Measurements from ENCODE around the gene MRC2.

MRC2 gene

DNA sequence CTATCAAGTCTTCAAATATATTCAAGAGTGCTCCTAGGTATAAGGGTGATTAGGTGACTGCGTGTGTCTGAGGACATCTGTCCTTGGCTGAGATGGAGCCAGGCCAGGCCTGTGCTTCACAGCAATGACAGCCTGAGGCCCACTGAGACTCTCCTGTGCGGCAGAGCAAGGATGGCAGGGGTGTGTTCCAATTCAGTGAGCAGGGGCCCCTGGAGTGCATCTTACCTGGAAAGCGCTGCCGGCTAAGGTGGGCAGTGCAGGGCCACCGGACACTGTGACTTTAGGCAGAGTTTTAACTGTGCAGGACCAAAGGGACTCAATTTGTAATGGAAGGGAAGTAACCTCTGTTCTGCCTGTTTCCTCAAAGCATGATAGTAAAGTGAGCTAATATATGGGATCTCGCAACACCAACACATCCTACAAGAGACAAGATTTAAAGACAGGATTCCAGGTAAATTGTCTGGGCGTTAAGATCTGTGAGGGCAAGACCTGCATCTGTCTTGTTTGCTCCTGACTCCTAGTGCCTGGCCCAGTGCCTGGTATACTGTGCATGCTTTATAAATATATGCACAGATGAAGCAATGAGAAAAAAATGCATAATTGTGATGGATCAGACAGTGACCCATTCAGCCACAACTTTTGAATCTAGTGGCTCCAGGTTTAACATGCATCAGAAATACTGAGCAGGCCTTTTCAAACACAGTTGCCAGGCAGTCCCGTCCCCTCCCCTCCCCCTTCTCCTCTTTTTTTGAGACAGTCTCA is 86.7 kb downstream of the MRC2 start:
- TF ChIP-seq HDGF (IDR thresholded peaks at IDR 0.05; ENCODE audit: borderline replicate concordance) (no peak), ARNT (IDR thresholded peaks at IDR 0.05) (no peak), CTBP1 (IDR thresholded peaks at IDR 0.05; ENCODE audit: borderline replicate concordance) (no peak), ELF4 (IDR thresholded peaks at IDR 0.05) (no peak), LEF1 (IDR thresholded peaks at IDR 0.05; ENCODE audit: borderline replicate concordance) (no peak), L3MBTL2 (conservative IDR thresholded peaks at IDR 0.05) (no peak), NFRKB (IDR thresholded peaks at IDR 0.05) (no peak), SP1 (IDR thresholded peaks at IDR 0.05) (no peak), SUZ12 (IDR thresholded peaks at IDR 0.05) (no peak), BHLHE40 (IDR thresholded peaks at IDR 0.05; ENCODE audit: borderline replicate concordance) (no peak)
- TF ChIP-seq, protein P1, sequence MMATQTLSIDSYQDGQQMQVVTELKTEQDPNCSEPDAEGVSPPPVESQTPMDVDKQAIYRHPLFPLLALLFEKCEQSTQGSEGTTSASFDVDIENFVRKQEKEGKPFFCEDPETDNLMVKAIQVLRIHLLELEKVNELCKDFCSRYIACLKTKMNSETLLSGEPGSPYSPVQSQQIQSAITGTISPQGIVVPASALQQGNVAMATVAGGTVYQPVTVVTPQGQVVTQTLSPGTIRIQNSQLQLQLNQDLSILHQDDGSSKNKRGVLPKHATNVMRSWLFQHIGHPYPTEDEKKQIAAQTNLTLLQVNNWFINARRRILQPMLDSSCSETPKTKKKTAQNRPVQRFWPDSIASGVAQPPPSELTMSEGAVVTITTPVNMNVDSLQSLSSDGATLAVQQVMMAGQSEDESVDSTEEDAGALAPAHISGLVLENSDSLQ (IDR thresholded peaks at IDR 0.05) = no peak
- POLR2A ChIA-PET = interaction anchor here (1.3 kb wide), 1 partner anchor 10 kb away, joined by 3 read pairs; no protein-coding TSS in a partner anchor
- CTCF ChIA-PET = no interaction called here
- no peak for DNase-seq (ENCODE audit: extremely low spot score)

DNA sequence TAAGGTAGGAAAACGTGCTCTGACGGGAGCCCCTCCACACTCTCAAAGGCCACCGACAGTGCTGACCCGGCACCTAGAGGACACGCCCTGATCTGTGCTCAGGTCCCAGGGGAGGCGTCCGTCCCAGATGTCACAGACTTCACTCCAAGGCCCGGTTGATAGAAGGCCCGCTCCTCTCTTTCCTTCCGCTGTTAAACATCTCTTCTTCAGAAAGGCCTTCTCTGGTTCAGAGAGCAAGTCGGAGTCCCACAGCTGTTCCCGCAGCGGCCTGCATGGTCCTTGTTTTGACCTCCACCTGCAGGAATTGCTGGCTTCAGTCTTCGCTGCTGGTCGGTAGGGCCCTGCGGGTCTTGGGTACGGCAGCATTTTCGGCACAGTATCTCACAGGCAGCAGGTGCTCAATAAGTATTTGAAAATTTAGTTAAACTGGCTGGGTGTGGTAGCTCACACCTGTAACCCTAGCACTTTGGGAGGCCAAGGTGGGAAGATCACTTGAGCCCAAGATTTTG is 88.5 kb downstream of the MRC2 start:
- DNase-seq (ENCODE audit: extremely low spot score) = no peak
- no peak for TF ChIP-seq ELF4 (IDR thresholded peaks at IDR 0.05)
- no peak for TF ChIP-seq NFRKB (IDR thresholded peaks at IDR 0.05)
- TF ChIP-seq LEF1 (IDR thresholded peaks at IDR 0.05; ENCODE audit: borderline replicate concordance) = no peak
- TF ChIP-seq FOXA1 (IDR thresholded peaks at IDR 0.05) = no peak
- TF ChIP-seq SUZ12 (IDR thresholded peaks at IDR 0.05) = no peak
- TF ChIP-seq, protein P1 (IDR thresholded peaks at IDR 0.05) = no peak
- TF ChIP-seq BHLHE40 (IDR thresholded peaks at IDR 0.05; ENCODE audit: borderline replicate concordance) = no peak
- CTCF ChIA-PET = no interaction called here
- POLR2A ChIA-PET = no interaction called here

DNA sequence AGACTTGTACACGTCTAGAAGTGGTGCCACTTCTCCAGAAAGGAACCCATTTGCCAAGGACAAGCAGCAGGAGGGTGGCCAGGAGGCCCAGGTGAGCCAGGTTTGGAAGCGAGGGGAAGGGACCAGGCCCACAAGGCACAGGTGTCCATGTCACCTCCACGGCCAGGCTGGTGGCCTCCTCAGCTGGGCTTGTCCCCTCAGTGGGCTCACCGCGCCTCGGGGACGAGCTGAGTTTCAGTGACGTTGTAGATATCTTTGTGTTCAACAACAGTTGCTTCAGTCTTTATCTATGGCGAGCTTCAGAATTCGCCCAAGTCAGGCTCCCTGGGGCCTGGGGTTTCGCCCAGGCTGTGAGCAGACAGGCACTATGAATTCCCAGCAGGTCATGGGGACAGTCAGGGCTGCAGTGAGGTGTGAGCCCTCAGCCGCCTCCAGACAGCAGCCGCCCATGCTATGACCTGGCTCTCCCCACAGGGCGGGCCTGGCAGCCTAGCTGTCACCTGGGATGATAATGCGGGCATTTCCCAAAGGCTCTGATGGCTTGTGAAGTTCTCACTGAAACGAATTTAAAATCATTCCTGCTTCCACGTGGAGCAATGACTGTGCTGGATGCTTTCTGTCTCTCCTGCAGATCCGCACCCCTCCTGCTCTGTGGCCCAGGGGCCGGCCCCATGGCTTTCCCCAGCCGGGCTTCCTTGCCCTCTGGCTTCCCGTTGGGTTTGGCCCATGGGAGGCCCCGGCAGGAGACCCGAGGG is 89.5 kb downstream of the MRC2 start:
- no peak for DNase-seq (ENCODE audit: extremely low spot score)
- TF ChIP-seq FOXA1 (IDR thresholded peaks at IDR 0.05) (no peak), ARNT (IDR thresholded peaks at IDR 0.05) (no peak), L3MBTL2 (conservative IDR thresholded peaks at IDR 0.05) (no peak), TARDBP (IDR thresholded peaks at IDR 0.05) (no peak), SP1 (IDR thresholded peaks at IDR 0.05) (no peak), NFRKB (IDR thresholded peaks at IDR 0.05) (no peak), CTBP1 (IDR thresholded peaks at IDR 0.05; ENCODE audit: borderline replicate concordance) (no peak), SUZ12 (IDR thresholded peaks at IDR 0.05) (no peak), ELF4 (IDR thresholded peaks at IDR 0.05) (no peak), BHLHE40 (IDR thresholded peaks at IDR 0.05; ENCODE audit: borderline replicate concordance) (no peak), LEF1 (IDR thresholded peaks at IDR 0.05; ENCODE audit: borderline replicate concordance) (no peak), HDGF (IDR thresholded peaks at IDR 0.05; ENCODE audit: borderline replicate concordance) (no peak), ZNF384 (IDR thresholded peaks at IDR 0.05) (no peak)
- TF ChIP-seq, protein P1 (IDR thresholded peaks at IDR 0.05) = no peak
- ChIA-PET POLR2A (no interaction called here), CTCF (interaction anchor here (0.9 kb wide), 1 partner anchor 44 kb away, joined by 3 read pairs; no protein-coding TSS in a partner anchor)

DNA sequence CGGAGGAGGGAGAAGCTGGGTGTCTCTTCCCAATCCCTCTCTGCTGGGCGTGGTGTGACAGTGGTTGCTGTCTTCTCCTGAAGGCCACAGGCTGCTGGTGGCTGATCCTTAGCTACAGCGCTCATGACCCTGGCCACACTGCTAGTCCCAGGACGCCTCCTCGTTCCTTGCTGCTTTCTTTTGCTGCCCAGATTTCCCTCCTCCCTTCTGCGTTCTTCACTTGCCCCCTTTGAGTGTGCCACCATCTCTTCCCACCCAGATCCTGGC is 90.1 kb downstream of the MRC2 start:
- ChIA-PET CTCF (no interaction called here), POLR2A (no interaction called here)
- TF ChIP-seq FOXM1 (IDR thresholded peaks at IDR 0.05; ENCODE audit: borderline replicate concordance) (no peak), BHLHE40 (IDR thresholded peaks at IDR 0.05; ENCODE audit: borderline replicate concordance) (no peak), FOXK2 (IDR thresholded peaks at IDR 0.05) (no peak), HDGF (IDR thresholded peaks at IDR 0.05; ENCODE audit: borderline replicate concordance) (no peak), LEF1 (IDR thresholded peaks at IDR 0.05; ENCODE audit: borderline replicate concordance) (no peak), L3MBTL2 (conservative IDR thresholded peaks at IDR 0.05) (no peak), SP1 (IDR thresholded peaks at IDR 0.05) (no peak), NFRKB (IDR thresholded peaks at IDR 0.05) (no peak), ZNF384 (IDR thresholded peaks at IDR 0.05) (no peak), TARDBP (IDR thresholded peaks at IDR 0.05) (no peak), ELF4 (IDR thresholded peaks at IDR 0.05) (no peak), CTBP1 (IDR thresholded peaks at IDR 0.05; ENCODE audit: borderline replicate concordance) (no peak), SUZ12 (IDR thresholded peaks at IDR 0.05) (no peak), FOXA1 (IDR thresholded peaks at IDR 0.05) (no peak), ARNT (IDR thresholded peaks at IDR 0.05) (no peak)
- TF ChIP-seq, protein P1 (IDR thresholded peaks at IDR 0.05) = no peak

DNA sequence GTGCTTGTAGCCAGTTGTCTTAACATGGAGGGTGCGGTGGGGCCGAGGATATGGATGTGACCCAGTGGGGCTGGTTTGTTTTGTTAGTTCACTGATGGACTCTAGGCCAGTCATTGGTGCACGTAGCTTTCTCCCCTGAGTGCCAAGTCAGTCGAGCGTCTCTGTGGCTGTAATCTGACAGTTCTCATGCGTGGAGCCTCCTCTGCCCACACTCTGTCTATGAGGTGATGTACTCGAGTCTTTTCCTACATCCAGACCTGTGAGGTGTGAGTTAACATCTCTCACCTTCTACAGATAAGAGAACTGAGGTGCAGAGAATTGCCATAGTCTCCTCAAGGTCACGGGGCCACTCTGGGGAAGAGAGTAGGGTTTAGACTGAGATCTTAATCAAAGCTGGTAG is 90.4 kb downstream of the MRC2 start:
- ChIA-PET POLR2A (no interaction called here), CTCF (no interaction called here)
- no peak for TF ChIP-seq SUZ12 (IDR thresholded peaks at IDR 0.05)
- no peak for TF ChIP-seq CTBP1 (IDR thresholded peaks at IDR 0.05; ENCODE audit: borderline replicate concordance)
- no peak for TF ChIP-seq BHLHE40 (IDR thresholded peaks at IDR 0.05; ENCODE audit: borderline replicate concordance)
- no peak for TF ChIP-seq HDGF (IDR thresholded peaks at IDR 0.05; ENCODE audit: borderline replicate concordance)
- TF ChIP-seq FOXM1 (IDR thresholded peaks at IDR 0.05; ENCODE audit: borderline replicate concordance) = no peak
- no peak for TF ChIP-seq SP1 (IDR thresholded peaks at IDR 0.05)
- no peak for TF ChIP-seq FOXA1 (IDR thresholded peaks at IDR 0.05)
- TF ChIP-seq L3MBTL2 (conservative IDR thresholded peaks at IDR 0.05) = no peak
- no peak for TF ChIP-seq ELF4 (IDR thresholded peaks at IDR 0.05)
- no peak for TF ChIP-seq ZNF384 (IDR thresholded peaks at IDR 0.05)
- TF ChIP-seq LEF1 (IDR thresholded peaks at IDR 0.05; ENCODE audit: borderline replicate concordance) = no peak
- no peak for TF ChIP-seq FOXK2 (IDR thresholded peaks at IDR 0.05)
- no peak for TF ChIP-seq TARDBP (IDR thresholded peaks at IDR 0.05)
- no peak for DNase-seq (ENCODE audit: extremely low spot score)

More for the DNA sequence above, 90.1 kb downstream of the MRC2 start:
- no peak for DNase-seq (ENCODE audit: extremely low spot score)

All from HEK293T (cell line).